PC-9 (cell line): ENCODE results near the gene THSD8. TPM values are rescaled to one million over a fixed set of nuclear protein-coding genes. Genes with fewer than 3 reads are reported as not detected.
"Not testable (repeated sequence)": the region's sequence is repeated elsewhere in the genome, so short reads cannot be mapped to it uniquely, and the experiment has no call there.

Experiments used
- BruUV-seq: library from RNA; stranded (reverse); fragments of 400-500 nt; replicated peaks from 2 replicates; lab custom pipeline; 2021; lab: Mats Ljungman, UMichigan
- CTCF ChIA-PET: fragments of 300-600 bp; sonication (Branson Sonifier 250); formaldehyde crosslinking; loops from one replicate; lab custom pipeline; 2022; ENCODE audit warnings: antibody characterized with exemption; lab: Charles Lee
- POLR2A ChIA-PET: fragments of 300-600 bp; sonication (Branson Sonifier 250); formaldehyde crosslinking; loops from one replicate; lab custom pipeline; 2022; ENCODE audit warnings: antibody characterized with exemption; ENCODE audit not compliant: unreplicated experiment; lab: Charles Lee
- DNase-seq, 2 experiments: peaks; one replicate each; pipeline versions ENCODE4 v3.0.0 to v3.0.0-alpha.2; 2015 to 2022; ENCODE audit warnings: mixed read lengths in 1 of 2
- H2AFZ ChIP-seq: fragments of 200-600 bp; sonication (generic); 2 replicates; pipeline ENCODE4 v1.8.1; 2017; ENCODE audit warnings: antibody characterized with exemption
- H3F3A ChIP-seq: fragments of 200-600 bp; sonication (generic); 2 replicates; pipeline ENCODE4 v1.8.1; 2017; ENCODE audit warnings: antibody characterized with exemption, mild to moderate bottlenecking, low read depth; ENCODE audit not compliant: insufficient read depth
- H3K27ac ChIP-seq: fragments of 200-600 bp; sonication (generic); 2 replicates; pipeline ENCODE4 v1.6.1; 2016; ENCODE audit warnings: mixed run types
- H3K27me3 ChIP-seq: fragments of 200-600 bp; sonication (generic); 2 replicates; pipeline ENCODE4 v1.6.1; 2016; ENCODE audit warnings: low read depth, mixed run types; ENCODE audit not compliant: insufficient read depth
- H3K36me3 ChIP-seq: fragments of 200-600 bp; sonication (generic); 2 replicates; pipeline ENCODE4 v1.6.1; 2016; ENCODE audit warnings: low read depth, mixed run types
- H3K4me1 ChIP-seq: fragments of 200-600 bp; sonication (generic); replicated peaks from 2 replicates; pipeline ENCODE4 v1.6.1; 2016; ENCODE audit warnings: mixed run types; ENCODE audit not compliant: insufficient read depth
- H3K4me2 ChIP-seq: fragments of 200-600 bp; sonication (generic); 2 replicates; pipeline ENCODE4 v1.6.1; 2017; ENCODE audit warnings: mixed run types
- H3K4me3 ChIP-seq: fragments of 200-600 bp; sonication (generic); 2 replicates; pipeline ENCODE4 v1.6.1; 2016; ENCODE audit warnings: mixed run types
- H3K79me2 ChIP-seq: fragments of 200-600 bp; sonication (generic); 2 replicates; pipeline ENCODE4 v1.6.1; 2017; ENCODE audit warnings: low read depth, mixed run types
- H3K9me2 ChIP-seq: fragments of 200-600 bp; sonication (generic); 2 replicates; pipeline ENCODE4 v1.8.1; 2017; ENCODE audit warnings: mild to moderate bottlenecking; ENCODE audit not compliant: insufficient read depth
- H3K9me3 ChIP-seq: fragments of 200-600 bp; sonication (generic); 2 replicates; pipeline ENCODE4 v1.8.1; 2016; ENCODE audit warnings: low read depth; ENCODE audit not compliant: insufficient read depth
- H4K20me1 ChIP-seq: fragments of 200-600 bp; sonication (generic); 2 replicates; pipeline ENCODE4 v1.8.1; 2017; ENCODE audit not compliant: insufficient read depth
- EZH2 ChIP-seq: fragments of 200-600 bp; sonication (generic); IDR thresholded peaks from 2 replicates; pipeline ENCODE4 v1.8.0; 2017; ENCODE audit warnings: antibody characterized with exemption, low read depth
- intact Hi-C: fragments of 100-400 bp; cut with micrococcal nuclease; formaldehyde crosslinking; loops from one replicate; pipeline ENCODE4 v1.10.0; 2022; ENCODE audit not compliant: unreplicated experiment
- total RNA-seq: library from RNA; stranded (reverse); gene quantifications from 2 replicates; pipeline ENCODE4 v1.2.3, GENCODE V29; 2021
- TF ChIP-seq, protein P1 (sequence below): fragments of 200-600 bp; sonication (generic); conservative IDR thresholded peaks from 2 replicates; pipeline ENCODE4 v1.6.1; 2017; ENCODE audit warnings: mixed run types, antibody characterized with exemption, mild to moderate bottlenecking, moderate library complexity

The THSD8 gene
- total RNA-seq, 1 experiment from 2014 or later: 28.8 TPM

DNA sequence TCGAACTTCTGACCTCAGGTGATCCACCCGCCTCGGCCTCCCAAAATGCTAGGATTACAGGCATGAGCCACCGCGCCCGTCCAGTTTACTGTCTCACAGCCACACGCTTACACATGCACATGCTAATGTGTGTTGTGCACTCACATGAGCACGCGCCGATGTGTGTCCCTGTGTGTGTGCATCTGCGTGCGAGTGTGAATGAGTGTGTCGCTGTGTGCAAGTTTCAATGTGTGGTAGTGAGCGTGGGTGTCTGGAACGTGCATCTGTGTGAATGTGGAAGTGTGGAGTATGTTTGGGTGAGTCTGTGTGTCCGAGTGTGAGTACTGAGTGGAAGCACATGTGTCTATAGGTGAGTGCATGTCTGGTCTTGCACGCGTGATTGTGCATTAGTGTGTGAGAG is 40.6 kb downstream of the THSD8 start:
- Histone ChIP-seq H3K4me1 (peaks cover 16% of the 10 kb centered on the region), H3K27ac (no peak overlapping the region), H3K36me3 (no peaks in the 10 kb centered on the region), H3K79me2 (no peaks in the 10 kb centered on the region), H3K9me3 (no peaks in the 10 kb centered on the region), H3F3A (peaks cover 38% of the 10 kb centered on the region), H3K27me3 (no peaks in the 10 kb centered on the region), H2AFZ (no peak overlapping the region), H4K20me1 (no peaks in the 10 kb centered on the region), H3K4me2 (no peak overlapping the region), H3K9me2 (no peaks in the 10 kb centered on the region), H3K4me3 (no peak overlapping the region)
- BruUV-seq: no TSS peak
- CTCF ChIA-PET: interaction anchor here (0.6 kb wide), 1 partner anchor 76 kb away, joined by 4 read pairs; no protein-coding TSS in a partner anchor
- no peak for TF ChIP-seq EZH2
- TF ChIP-seq, protein P1, sequence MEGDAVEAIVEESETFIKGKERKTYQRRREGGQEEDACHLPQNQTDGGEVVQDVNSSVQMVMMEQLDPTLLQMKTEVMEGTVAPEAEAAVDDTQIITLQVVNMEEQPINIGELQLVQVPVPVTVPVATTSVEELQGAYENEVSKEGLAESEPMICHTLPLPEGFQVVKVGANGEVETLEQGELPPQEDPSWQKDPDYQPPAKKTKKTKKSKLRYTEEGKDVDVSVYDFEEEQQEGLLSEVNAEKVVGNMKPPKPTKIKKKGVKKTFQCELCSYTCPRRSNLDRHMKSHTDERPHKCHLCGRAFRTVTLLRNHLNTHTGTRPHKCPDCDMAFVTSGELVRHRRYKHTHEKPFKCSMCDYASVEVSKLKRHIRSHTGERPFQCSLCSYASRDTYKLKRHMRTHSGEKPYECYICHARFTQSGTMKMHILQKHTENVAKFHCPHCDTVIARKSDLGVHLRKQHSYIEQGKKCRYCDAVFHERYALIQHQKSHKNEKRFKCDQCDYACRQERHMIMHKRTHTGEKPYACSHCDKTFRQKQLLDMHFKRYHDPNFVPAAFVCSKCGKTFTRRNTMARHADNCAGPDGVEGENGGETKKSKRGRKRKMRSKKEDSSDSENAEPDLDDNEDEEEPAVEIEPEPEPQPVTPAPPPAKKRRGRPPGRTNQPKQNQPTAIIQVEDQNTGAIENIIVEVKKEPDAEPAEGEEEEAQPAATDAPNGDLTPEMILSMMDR: no peak
- intact Hi-C loops: no loop called here
- no peak for DNase-seq
- POLR2A ChIA-PET: no interaction called here

DNA sequence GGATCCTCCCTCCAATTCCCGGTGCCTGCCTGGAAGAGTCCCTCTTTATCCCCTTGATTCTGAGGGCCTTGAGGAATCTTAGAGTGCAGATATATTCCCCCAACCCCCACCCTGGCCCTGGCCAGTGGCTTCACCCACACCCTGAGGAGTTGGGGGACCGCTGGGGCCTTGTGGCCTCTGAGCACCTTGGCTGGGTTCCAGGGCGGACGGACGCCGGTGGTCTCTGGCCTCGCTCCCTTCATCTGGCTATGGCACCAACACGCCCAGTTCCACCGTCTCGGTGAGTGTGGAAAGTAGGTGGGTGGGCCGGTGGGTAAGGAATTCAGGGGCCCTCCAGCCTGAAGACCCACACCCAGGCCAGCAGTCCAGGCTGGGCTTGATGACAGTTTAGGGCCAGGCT is 41.5 kb downstream of the THSD8 start:
- no peak for DNase-seq
- TF ChIP-seq EZH2: no peak
- TF ChIP-seq, protein P1: no peak
- Histone ChIP-seq H3K4me2 (no peak overlapping the region), H3K27ac (no peak overlapping the region), H2AFZ (no peak overlapping the region), H3K79me2 (no peaks in the 10 kb centered on the region), H4K20me1 (no peaks in the 10 kb centered on the region), H3K27me3 (no peaks in the 10 kb centered on the region), H3K9me2 (no peaks in the 10 kb centered on the region), H3K9me3 (no peaks in the 10 kb centered on the region), H3K36me3 (no peaks in the 10 kb centered on the region), H3K4me3 (no peak overlapping the region), H3K4me1 (peaks cover 10% of the 10 kb centered on the region; the same call in 1 of the 2 replicates), H3F3A (peaks cover 33% of the 10 kb centered on the region)
- ChIA-PET POLR2A (no interaction called here), CTCF (no interaction called here)
- BruUV-seq: no TSS peak
- intact Hi-C loops: no loop called here

DNA sequence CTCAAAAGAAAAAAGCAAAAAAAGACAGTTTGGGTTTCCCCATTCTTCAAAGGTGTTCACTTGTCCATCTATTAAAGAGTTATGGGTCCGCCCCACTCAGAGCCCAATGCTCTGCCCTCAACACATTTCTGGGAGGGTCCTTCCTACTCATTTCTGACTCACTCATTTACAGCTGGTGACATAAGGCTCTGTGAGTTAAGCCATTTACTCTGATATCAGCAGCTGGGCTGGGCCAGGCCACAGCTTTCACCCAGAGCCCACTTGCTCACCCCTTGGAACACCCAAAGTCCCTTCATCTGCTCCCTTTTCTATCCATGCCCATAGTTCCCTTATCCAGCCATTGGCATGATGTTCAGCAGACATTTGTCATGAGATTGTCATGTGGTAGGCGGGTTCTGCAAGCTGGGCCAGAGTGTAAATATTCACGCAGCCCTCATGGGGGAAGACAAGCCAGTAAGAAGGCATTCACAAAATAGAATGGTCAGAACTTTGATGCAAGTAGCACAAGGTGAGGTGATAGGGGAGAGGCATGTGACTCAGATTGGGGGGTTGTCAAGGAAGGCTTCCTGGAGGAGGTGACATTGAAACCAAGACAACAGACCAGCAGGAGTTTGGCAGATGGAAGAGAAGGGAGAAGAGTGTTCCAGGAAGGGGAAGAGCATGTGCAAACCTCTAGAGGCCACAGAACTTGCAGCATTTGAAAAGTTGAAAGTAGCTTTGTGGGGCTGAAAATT is 42.3 kb downstream of the THSD8 start:
- ChIA-PET CTCF (interaction anchor here (0.6 to 0.7 kb wide), 2 partner anchors 487 to 888 kb away, joined by 4 read pairs; no protein-coding TSS in a partner anchor), POLR2A (interaction anchor here (0.6 kb wide), 1 partner anchor 51 kb away, joined by 8 read pairs; no protein-coding TSS in a partner anchor)
- DNase-seq: no peak
- TF ChIP-seq, protein P1: no peak
- TF ChIP-seq EZH2: no peak
- Histone ChIP-seq H4K20me1 (no peaks in the 10 kb centered on the region), H3K9me3 (no peaks in the 10 kb centered on the region), H3K9me2 (no peaks in the 10 kb centered on the region), H3K79me2 (no peaks in the 10 kb centered on the region), H3F3A (peaks cover 30% of the 10 kb centered on the region), H3K36me3 (no peaks in the 10 kb centered on the region), H3K4me2 (no peak overlapping the region), H3K27me3 (no peaks in the 10 kb centered on the region), H2AFZ (no peak overlapping the region), H3K4me1 (peaks cover 10% of the 10 kb centered on the region; the same call in 1 of the 2 replicates), H3K27ac (no peak overlapping the region), H3K4me3 (no peak overlapping the region)
- intact Hi-C loops: no loop called here
- no TSS peak for BruUV-seq

DNA sequence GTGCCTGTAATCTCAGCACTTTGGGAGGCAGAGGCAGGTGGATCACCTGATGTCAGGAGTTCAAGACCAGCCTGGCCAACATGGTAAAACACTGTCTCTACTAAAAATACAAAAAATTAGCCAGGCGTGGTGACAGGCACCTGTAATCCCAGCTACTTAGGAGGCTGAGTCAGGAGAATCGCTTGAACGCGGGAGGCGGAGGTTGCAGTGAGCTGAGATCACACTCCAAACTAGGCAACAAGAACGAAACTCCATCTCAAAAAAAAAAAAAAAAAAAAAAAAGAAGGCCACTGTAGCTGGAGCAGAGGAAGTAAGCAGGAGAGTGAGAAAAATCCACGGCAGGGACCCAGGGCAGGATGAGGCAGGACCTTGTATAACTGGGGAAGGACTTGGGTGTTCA is 44.7 kb downstream of the THSD8 start:
- POLR2A ChIA-PET: interaction anchor here (0.5 to 0.7 kb wide), 3 partner anchors 128 to 1692 kb away, joined by 4 to 10 read pairs (median 9); partner anchors contain the start of gene ZNF799
- H3F3A ChIP-seq: peaks cover 14% of the 10 kb centered on the region; the same call in 1 of the 2 replicates
- not testable (repeated sequence) for H3K4me2 ChIP-seq, H3K9me3 ChIP-seq, BruUV-seq, H4K20me1 ChIP-seq, H3K36me3 ChIP-seq, H3K4me3 ChIP-seq, H3K4me1 ChIP-seq, H3K79me2 ChIP-seq, H2AFZ ChIP-seq, DNase-seq, H3K27me3 ChIP-seq, H3K9me2 ChIP-seq, H3K27ac ChIP-seq
- intact Hi-C loops: loop anchor here (1.0 to 2.0 kb wide), 2 partner anchors 50 to 80 kb away; no protein-coding TSS in a partner anchor
- CTCF ChIA-PET: interaction anchor here (0.5 to 1.5 kb wide), 3 partner anchors 80 to 1522 kb away, joined by 3 to 10 read pairs (median 5); no protein-coding TSS in a partner anchor
